Panc1 (cell line): Measurements from ENCODE around the gene RAP1GDS1. TPM values are rescaled to one million over a fixed set of nuclear protein-coding genes. Genes with fewer than 3 reads are reported as not detected.
"Not testable (repeated sequence)": the region's sequence is repeated elsewhere in the genome, so short reads cannot be mapped to it uniquely, and the experiment has no call there.

Experiments
- ATAC-seq: fragments of 200-7000 bp; cut with Tn5 transposase; 2 replicates; pipeline ENCODE4 v1.9.1; 2020; ENCODE audit warnings: mild to moderate bottlenecking, moderate library complexity
- BruUV-seq: library from RNA; stranded (reverse); fragments of 400-500 nt; replicated peaks from 2 replicates; lab custom pipeline; 2021; lab: Mats Ljungman, UMichigan
- CTCF ChIA-PET: fragments of 300-600 bp; sonication (Branson Sonifier 250); formaldehyde crosslinking; loops from one replicate; lab custom pipeline; 2022; ENCODE audit warnings: antibody characterized with exemption; lab: Charles Lee
- POLR2A ChIA-PET: fragments of 300-600 bp; sonication (Branson Sonifier 250); formaldehyde crosslinking; loops from one replicate; lab custom pipeline; 2022; ENCODE audit warnings: antibody characterized with exemption; lab: Charles Lee
- DNase-seq: peaks from one replicate; pipeline ENCODE4 v3.0.0-alpha.2; 2010; ENCODE audit warnings: low read depth, low spot score
- H3K27ac ChIP-seq: 2 replicates; pipeline ENCODE4 v1.5.1; 2011; ENCODE audit warnings: mild to moderate bottlenecking, low read length, inconsistent platforms
- H3K27me3 ChIP-seq: fragments of 200-500 bp; sonication (Bioruptor generic); 2 replicates; pipeline ENCODE4 v1.6.0; 2014; ENCODE audit warnings: low read length, inconsistent platforms; ENCODE audit not compliant: control insufficient read depth, insufficient read depth
- H3K36me3 ChIP-seq: fragments of 200-500 bp; sonication (Bioruptor generic); 2 replicates; pipeline ENCODE4 v1.5.1; 2014; ENCODE audit warnings: inconsistent platforms, mild to moderate bottlenecking, low read length, moderate library complexity; ENCODE audit not compliant: control insufficient read depth, insufficient read depth
- H3K4me1 ChIP-seq: 2 replicates; pipeline ENCODE4 v1.5.1; 2011; ENCODE audit warnings: inconsistent platforms, mild to moderate bottlenecking, low read length, moderate library complexity; ENCODE audit not compliant: control insufficient read depth, insufficient read depth
- H3K4me3 ChIP-seq, 2 experiments: 2 replicates each; pipeline ENCODE4 v1.5.1; 2011 to 2012; ENCODE audit warnings: low read depth in 2 of 2, low read length in 2 of 2, mild to moderate bottlenecking in 2 of 2, inconsistent platforms in 1 of 2, moderate library complexity in 1 of 2
- H3K9me3 ChIP-seq: fragments of 200-500 bp; sonication (Bioruptor generic); 2 replicates; pipeline ENCODE4 v1.5.1; 2014; ENCODE audit warnings: low read depth, mild to moderate bottlenecking, inconsistent platforms, low read length, moderate library complexity; ENCODE audit not compliant: control insufficient read depth, insufficient read depth
- POLR2AphosphoS5 ChIP-seq: IDR thresholded peaks from 2 replicates; pipeline ENCODE4 v1.6.1; 2012; ENCODE audit warnings: mild to moderate bottlenecking, low read depth, low read length, moderate library complexity
- SIN3A ChIP-seq: IDR thresholded peaks from 2 replicates; pipeline ENCODE4 v1.6.1; 2012; ENCODE audit warnings: low read depth, mild to moderate bottlenecking, low read length, moderate library complexity, borderline replicate concordance; ENCODE audit not compliant: insufficient read depth
- TCF7L2 ChIP-seq: IDR thresholded peaks from 2 replicates; pipeline ENCODE4 v1.6.1; 2011; ENCODE audit warnings: mild to moderate bottlenecking, low read depth, low read length, inconsistent platforms
- in situ Hi-C: cut with HindIII; loops from 2 replicates; pipeline ENCODE4 v1.10.0; 2016; ENCODE audit warnings: low sequenced_read_pairs, low pct_unique_long_range_greater_than_20kb
- intact Hi-C: fragments of 100-400 bp; cut with micrococcal nuclease; formaldehyde crosslinking; loops from one replicate; pipeline ENCODE4 v1.10.0; 2022; ENCODE audit not compliant: unreplicated experiment
- total RNA-seq: library from RNA; stranded (reverse); gene quantifications from one replicate; pipeline ENCODE4 v1.2.1, GENCODE V29; 2021; ENCODE audit not compliant: unreplicated experiment
- TF ChIP-seq, protein P1 (sequence below): fragments of 450-650 bp; IDR thresholded peaks from 2 replicates; pipeline ENCODE4 v1.5.1; 2017; ENCODE audit warnings: mild to moderate bottlenecking
- TF ChIP-seq, protein P2 (sequence below), 2 experiments: IDR thresholded peaks; 2 replicates each; pipeline ENCODE4 v1.6.1; 2011 to 2012; ENCODE audit warnings: low read depth in 2 of 2, control low read depth in 1 of 2, low read length in 1 of 2, mild to moderate bottlenecking in 1 of 2, moderate library complexity in 1 of 2; ENCODE audit not compliant: insufficient read depth in 1 of 2

RAP1GDS1 gene
- total RNA-seq, 1 experiment from 2014 or later: 39.7 TPM

DNA sequence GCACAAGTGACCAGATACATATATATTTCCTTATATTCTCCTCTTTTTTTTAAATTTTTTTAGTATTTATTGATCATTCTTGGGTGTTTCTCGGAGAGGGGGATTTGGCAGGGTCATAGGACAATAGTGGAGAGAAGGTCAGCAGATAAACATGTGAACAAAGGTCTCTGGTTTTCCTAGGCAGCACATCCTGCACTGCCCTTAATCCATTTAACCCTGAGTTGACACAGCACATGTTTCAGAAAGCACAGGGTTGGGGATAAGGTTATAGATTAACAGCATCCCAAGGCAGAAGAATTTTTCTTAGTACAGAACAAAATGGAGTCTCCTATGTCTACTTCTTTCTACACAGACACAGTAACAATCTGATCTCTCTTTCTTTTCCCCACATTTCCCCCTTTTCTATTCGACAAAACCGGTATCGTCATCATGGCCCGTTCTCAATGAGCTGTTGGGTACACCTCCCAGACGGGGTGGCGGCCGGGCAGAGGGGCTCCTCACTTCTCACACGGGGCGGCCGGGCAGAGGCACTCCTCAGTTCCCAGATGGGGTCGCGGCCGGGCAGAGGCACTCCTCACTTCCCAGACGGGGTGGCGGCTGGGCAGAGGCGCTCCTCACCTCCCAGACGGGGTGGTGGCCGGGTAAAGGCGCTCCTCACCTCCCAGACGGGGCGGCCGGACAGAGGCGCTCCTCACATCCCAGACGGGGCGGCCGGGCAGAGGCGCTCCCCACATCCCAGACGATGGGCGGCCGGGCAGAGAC is 68.9 kb downstream of the RAP1GDS1 start:
- DNase-seq, intact Hi-C loops, ATAC-seq, H3K27ac ChIP-seq, H3K36me3 ChIP-seq, in situ Hi-C loops, CTCF ChIA-PET, H3K4me3 ChIP-seq, H3K4me1 ChIP-seq, POLR2A ChIA-PET, BruUV-seq, H3K27me3 ChIP-seq: not testable (repeated sequence)
- H3K9me3 ChIP-seq: peaks cover 18% of the 10 kb centered on the region; the same call in 1 of the 2 replicates

DNA sequence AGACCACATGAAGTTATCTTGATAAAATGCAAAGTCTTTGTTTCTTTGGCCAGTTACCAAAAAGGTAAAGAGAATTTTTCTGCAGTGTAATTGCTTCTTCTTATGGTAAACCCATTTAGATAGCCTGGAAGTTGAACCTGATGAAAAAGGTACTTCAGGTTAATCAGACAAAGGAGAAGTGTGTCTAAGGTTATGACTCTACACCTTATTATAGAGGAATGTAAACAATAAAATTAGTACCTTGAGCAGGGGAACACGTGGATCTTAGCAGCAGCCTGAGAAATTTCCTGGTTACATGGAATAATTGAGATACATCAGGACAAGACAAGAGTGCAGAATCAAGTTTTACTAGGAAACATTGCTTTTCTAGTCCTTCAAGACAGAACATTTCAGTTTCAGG is 70.8 kb downstream of the RAP1GDS1 start:
- POLR2A ChIA-PET: no interaction called here
- BruUV-seq: no TSS peak

More for the DNA sequence above, 70.8 kb downstream of the RAP1GDS1 start:
- ATAC-seq (no peak), DNase-seq (no peak)
- in situ Hi-C loops (no loop called here), intact Hi-C loops (no loop called here)
- Histone ChIP-seq H3K4me1 (no peaks in the 10 kb centered on the region), H3K27me3 (no peaks in the 10 kb centered on the region), H3K9me3 (peaks cover 18% of the 10 kb centered on the region; the same call in 1 of the 2 replicates), H3K36me3 (no peaks in the 10 kb centered on the region), H3K27ac (no peak overlapping the region), H3K4me3 (no peak overlapping the region)
- CTCF ChIA-PET: no interaction called here
- TF ChIP-seq, protein P1, sequence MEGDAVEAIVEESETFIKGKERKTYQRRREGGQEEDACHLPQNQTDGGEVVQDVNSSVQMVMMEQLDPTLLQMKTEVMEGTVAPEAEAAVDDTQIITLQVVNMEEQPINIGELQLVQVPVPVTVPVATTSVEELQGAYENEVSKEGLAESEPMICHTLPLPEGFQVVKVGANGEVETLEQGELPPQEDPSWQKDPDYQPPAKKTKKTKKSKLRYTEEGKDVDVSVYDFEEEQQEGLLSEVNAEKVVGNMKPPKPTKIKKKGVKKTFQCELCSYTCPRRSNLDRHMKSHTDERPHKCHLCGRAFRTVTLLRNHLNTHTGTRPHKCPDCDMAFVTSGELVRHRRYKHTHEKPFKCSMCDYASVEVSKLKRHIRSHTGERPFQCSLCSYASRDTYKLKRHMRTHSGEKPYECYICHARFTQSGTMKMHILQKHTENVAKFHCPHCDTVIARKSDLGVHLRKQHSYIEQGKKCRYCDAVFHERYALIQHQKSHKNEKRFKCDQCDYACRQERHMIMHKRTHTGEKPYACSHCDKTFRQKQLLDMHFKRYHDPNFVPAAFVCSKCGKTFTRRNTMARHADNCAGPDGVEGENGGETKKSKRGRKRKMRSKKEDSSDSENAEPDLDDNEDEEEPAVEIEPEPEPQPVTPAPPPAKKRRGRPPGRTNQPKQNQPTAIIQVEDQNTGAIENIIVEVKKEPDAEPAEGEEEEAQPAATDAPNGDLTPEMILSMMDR: no peak
- TF ChIP-seq SIN3A: no peak
- TF ChIP-seq, protein P2, sequence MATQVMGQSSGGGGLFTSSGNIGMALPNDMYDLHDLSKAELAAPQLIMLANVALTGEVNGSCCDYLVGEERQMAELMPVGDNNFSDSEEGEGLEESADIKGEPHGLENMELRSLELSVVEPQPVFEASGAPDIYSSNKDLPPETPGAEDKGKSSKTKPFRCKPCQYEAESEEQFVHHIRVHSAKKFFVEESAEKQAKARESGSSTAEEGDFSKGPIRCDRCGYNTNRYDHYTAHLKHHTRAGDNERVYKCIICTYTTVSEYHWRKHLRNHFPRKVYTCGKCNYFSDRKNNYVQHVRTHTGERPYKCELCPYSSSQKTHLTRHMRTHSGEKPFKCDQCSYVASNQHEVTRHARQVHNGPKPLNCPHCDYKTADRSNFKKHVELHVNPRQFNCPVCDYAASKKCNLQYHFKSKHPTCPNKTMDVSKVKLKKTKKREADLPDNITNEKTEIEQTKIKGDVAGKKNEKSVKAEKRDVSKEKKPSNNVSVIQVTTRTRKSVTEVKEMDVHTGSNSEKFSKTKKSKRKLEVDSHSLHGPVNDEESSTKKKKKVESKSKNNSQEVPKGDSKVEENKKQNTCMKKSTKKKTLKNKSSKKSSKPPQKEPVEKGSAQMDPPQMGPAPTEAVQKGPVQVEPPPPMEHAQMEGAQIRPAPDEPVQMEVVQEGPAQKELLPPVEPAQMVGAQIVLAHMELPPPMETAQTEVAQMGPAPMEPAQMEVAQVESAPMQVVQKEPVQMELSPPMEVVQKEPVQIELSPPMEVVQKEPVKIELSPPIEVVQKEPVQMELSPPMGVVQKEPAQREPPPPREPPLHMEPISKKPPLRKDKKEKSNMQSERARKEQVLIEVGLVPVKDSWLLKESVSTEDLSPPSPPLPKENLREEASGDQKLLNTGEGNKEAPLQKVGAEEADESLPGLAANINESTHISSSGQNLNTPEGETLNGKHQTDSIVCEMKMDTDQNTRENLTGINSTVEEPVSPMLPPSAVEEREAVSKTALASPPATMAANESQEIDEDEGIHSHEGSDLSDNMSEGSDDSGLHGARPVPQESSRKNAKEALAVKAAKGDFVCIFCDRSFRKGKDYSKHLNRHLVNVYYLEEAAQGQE (IDR thresholded peaks at IDR 0.05; ENCODE audit: insufficient read depth in 1 of 2, low read depth in 2 of 2, low read length in 1 of 2): no peak
- TF ChIP-seq POLR2AphosphoS5: no peak
- no peak for TF ChIP-seq TCF7L2
